T-helper 1 cell treated with Interleukin-12 subunit alpha and Interleukin-12 subunit beta and Interleukin-4 antibody, amounts not matched to agents 30 μg/mL and 1 μg/mL, for 36 hours (primary cell): Measurements from ENCODE around the gene RGS17.
"Not testable (repeated sequence)": the region's sequence is repeated elsewhere in the genome, so short reads cannot be mapped to it uniquely, and the experiment has no call there.

ENCODE experiments used
- H3K27ac Mint-ChIP-seq: one replicate; pipeline ENCODE4 v1.8.0; 2021; ENCODE audit warnings: mild to moderate bottlenecking, mixed read lengths
- H3K27me3 Mint-ChIP-seq: one replicate; pipeline ENCODE4 v1.8.0; 2021; ENCODE audit warnings: low read depth, mixed read lengths
- H3K36me3 Mint-ChIP-seq: one replicate; pipeline ENCODE4 v1.8.0; 2021; ENCODE audit warnings: low read depth, mixed read lengths
- H3K4me1 Mint-ChIP-seq: one replicate; pipeline ENCODE4 v1.8.0; 2021; ENCODE audit warnings: low read depth, mixed read lengths
- H3K4me3 Mint-ChIP-seq: one replicate; pipeline ENCODE4 v1.8.0; 2021; ENCODE audit warnings: mild to moderate bottlenecking, moderate library complexity, mixed read lengths
- H3K9me3 Mint-ChIP-seq: one replicate; pipeline ENCODE4 v1.8.0; 2021; ENCODE audit warnings: mixed read lengths

Gene RGS17

GRCh38 chr6:153140299-153140698 is 9.2 kb upstream of the RGS17 start:
- H3K36me3 Mint-ChIP-seq = no peaks in the 10 kb centered on the region
- no peak overlapping the region for H3K27ac Mint-ChIP-seq
- no peaks in the 10 kb centered on the region for H3K9me3 Mint-ChIP-seq
- H3K4me3 Mint-ChIP-seq = no peak overlapping the region
- peaks cover 2% of the 10 kb centered on the region for H3K4me1 Mint-ChIP-seq
- no peaks in the 10 kb centered on the region for H3K27me3 Mint-ChIP-seq

- no peaks in the 10 kb centered on the region for H3K36me3 Mint-ChIP-seq
- peaks cover 4% of the 10 kb centered on the region for H3K4me1 Mint-ChIP-seq
- H3K27me3 Mint-ChIP-seq = no peaks in the 10 kb centered on the region
- H3K27ac Mint-ChIP-seq = no peak overlapping the region
- no peaks in the 10 kb centered on the region for H3K9me3 Mint-ChIP-seq
- no peak overlapping the region for H3K4me3 Mint-ChIP-seq
Observed at GRCh38 chr6:153138930-153139329, 7.8 kb upstream of the RGS17 start.

DNA sequence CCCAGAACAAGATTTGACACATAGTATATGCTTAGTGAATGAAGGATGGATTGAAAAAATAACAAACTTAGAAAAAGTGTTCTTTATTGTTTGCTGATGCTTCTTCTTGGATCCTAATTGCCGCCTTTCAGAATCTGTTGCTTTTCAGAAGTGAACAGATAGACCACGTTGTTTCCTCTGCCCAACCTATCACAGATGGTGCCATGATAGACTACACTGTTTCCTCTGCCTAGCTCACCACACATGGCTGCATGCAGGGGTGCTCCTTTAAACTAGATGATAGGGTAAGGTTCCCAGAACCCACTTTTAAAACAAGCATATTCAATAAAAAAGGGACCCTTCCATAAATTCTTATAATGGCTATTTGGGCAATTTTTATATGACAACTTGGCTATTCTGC is 4.6 kb upstream of the RGS17 start:
- H3K4me1 Mint-ChIP-seq = peaks cover 4% of the 10 kb centered on the region
- peaks cover 19% of the 10 kb centered on the region for H3K27me3 Mint-ChIP-seq
- no peak overlapping the region for H3K4me3 Mint-ChIP-seq
- H3K9me3 Mint-ChIP-seq = no peaks in the 10 kb centered on the region
- no peaks in the 10 kb centered on the region for H3K36me3 Mint-ChIP-seq
- H3K27ac Mint-ChIP-seq = no peak overlapping the region

- H3K27ac Mint-ChIP-seq, H3K4me3 Mint-ChIP-seq, H3K36me3 Mint-ChIP-seq, H3K4me1 Mint-ChIP-seq, H3K9me3 Mint-ChIP-seq: not testable (repeated sequence)
- H3K27me3 Mint-ChIP-seq = peaks cover 35% of the 10 kb centered on the region
Observed at GRCh38 chr6:153133667-153134066, 2.6 kb upstream of the RGS17 start.

- H3K9me3 Mint-ChIP-seq = no peaks in the 10 kb centered on the region
- no peaks in the 10 kb centered on the region for H3K36me3 Mint-ChIP-seq
- peak overlapping the region; percentile 75 for H3K4me3 Mint-ChIP-seq
- H3K27me3 Mint-ChIP-seq = peaks cover 46% of the 10 kb centered on the region
- no peak overlapping the region for H3K27ac Mint-ChIP-seq
- H3K4me1 Mint-ChIP-seq = peaks cover 10% of the 10 kb centered on the region
Observed at GRCh38 chr6:153130515-153131036, 506 bp downstream of the RGS17 start.

- peak overlapping the region; percentile 75 for H3K4me3 Mint-ChIP-seq
- H3K27ac Mint-ChIP-seq = no peak overlapping the region
- no peaks in the 10 kb centered on the region for H3K9me3 Mint-ChIP-seq
- H3K36me3 Mint-ChIP-seq = no peaks in the 10 kb centered on the region
- peaks cover 6% of the 10 kb centered on the region for H3K4me1 Mint-ChIP-seq
- peaks cover 47% of the 10 kb centered on the region for H3K27me3 Mint-ChIP-seq
Observed at GRCh38 chr6:153129873-153130514, 1.1 kb downstream of the RGS17 start.

DNA sequence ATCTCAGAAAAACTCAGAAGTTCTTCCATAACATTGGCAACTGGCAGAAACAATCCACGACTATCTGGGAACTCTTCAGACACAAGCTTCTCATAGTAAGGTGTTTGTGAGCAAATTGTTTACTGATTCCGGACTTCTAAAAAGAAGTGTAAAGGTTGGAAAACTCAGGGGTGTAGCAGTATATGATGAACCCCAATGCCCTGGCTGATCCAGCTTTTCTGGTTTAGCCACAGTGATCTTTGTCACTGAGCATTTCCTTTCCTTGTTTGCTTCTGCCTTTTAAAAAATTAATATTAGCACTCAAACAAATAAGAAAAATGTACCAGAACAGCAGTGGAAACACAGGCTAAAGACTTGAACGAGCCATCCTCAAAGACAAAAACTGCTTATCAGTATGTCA is 4.9 kb downstream of the RGS17 start:
- Mint-ChIP-seq H3K9me3 (no peaks in the 10 kb centered on the region), H3K4me3 (no peak overlapping the region), H3K27ac (no peak overlapping the region), H3K36me3 (no peaks in the 10 kb centered on the region), H3K27me3 (peaks cover 36% of the 10 kb centered on the region), H3K4me1 (peaks cover 6% of the 10 kb centered on the region)

GRCh38 chr6:153125032-153125431 is 6.0 kb downstream of the RGS17 start:
- H3K4me1 Mint-ChIP-seq = peaks cover 3% of the 10 kb centered on the region
- H3K27ac Mint-ChIP-seq = no peak overlapping the region
- H3K36me3 Mint-ChIP-seq = no peaks in the 10 kb centered on the region
- H3K27me3 Mint-ChIP-seq = peaks cover 37% of the 10 kb centered on the region
- no peak overlapping the region for H3K4me3 Mint-ChIP-seq
- no peaks in the 10 kb centered on the region for H3K9me3 Mint-ChIP-seq

- Mint-ChIP-seq H3K27ac (no peak overlapping the region), H3K27me3 (peaks cover 27% of the 10 kb centered on the region), H3K9me3 (no peaks in the 10 kb centered on the region)
Observed at GRCh38 chr6:153123801-153124200, 7.3 kb downstream of the RGS17 start.

DNA sequence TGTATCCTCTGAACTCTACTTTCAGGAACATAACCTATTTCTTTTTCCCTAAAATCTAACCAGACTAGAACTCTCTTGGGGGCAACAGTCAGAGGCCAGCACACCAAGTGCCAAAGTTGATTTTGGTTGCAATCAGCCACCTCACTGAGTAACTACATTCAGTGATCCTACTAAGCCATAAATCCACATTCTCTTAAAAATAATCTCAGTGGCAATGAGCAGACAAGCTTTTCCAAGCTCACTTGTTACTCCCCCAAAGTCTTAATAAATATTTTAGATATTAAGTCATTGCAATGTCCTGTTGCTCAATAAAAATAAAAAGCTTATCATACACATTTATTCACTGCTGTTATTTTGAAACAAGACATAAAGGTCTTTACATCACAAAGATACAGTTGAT is 9.8 kb downstream of the RGS17 start:
- H3K27me3 Mint-ChIP-seq = peaks cover 15% of the 10 kb centered on the region
- no peaks in the 10 kb centered on the region for H3K9me3 Mint-ChIP-seq
- no peak overlapping the region for H3K4me3 Mint-ChIP-seq
- H3K4me1 Mint-ChIP-seq = no peaks in the 10 kb centered on the region
- H3K27ac Mint-ChIP-seq = no peak overlapping the region
- H3K36me3 Mint-ChIP-seq = no peaks in the 10 kb centered on the region

More at GRCh38 chr6:153123801-153124200, 7.3 kb downstream of the RGS17 start:
- H3K4me1 Mint-ChIP-seq = no peaks in the 10 kb centered on the region
- H3K4me3 Mint-ChIP-seq = no peak overlapping the region
- H3K36me3 Mint-ChIP-seq = no peaks in the 10 kb centered on the region

DNA sequence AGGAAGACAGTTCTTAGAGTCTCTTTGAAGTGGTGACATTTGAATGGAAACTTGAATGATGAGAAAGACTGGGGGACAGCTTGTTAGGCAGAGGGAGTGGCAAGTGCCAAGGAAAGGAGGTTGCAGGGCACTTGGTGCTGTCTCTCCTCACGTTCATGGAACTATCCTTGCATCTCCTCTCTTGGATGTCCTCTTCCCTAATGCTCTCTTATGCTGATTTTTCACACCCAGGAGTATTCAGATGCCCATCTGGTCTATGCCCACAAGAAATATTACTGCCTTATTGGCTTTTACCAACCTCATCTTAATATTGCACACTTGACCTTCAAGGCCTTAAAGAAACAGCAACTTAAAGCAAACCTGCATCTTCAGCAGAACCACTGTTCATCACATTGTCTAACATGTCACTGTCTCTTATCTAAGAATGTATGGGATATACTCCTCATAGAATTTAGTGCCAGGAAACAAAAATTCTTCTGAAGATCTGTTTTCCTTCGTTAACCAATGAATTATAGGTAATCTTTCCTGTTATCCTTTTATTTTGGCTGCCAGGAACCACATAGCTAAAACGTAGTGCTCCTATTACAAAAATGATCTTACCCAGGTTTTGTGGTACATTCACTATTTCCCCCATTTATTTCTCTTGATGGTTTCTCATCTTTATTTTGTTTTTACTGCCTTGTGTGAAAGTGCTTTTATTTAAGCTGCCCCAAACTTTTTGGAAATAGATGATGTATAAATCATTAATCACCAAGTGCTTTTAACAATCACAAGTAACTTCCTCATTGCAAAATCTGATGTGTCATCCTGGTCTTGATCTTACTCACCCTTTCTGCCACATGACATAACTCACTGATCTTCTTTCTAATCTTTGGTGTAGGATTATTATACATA is 12.8 kb downstream of the RGS17 start:
- Mint-ChIP-seq H3K9me3 (no peaks in the 10 kb centered on the region), H3K36me3 (no peaks in the 10 kb centered on the region), H3K4me1 (no peaks in the 10 kb centered on the region), H3K4me3 (no peak overlapping the region), H3K27ac (no peak overlapping the region), H3K27me3 (peaks cover 11% of the 10 kb centered on the region)

DNA sequence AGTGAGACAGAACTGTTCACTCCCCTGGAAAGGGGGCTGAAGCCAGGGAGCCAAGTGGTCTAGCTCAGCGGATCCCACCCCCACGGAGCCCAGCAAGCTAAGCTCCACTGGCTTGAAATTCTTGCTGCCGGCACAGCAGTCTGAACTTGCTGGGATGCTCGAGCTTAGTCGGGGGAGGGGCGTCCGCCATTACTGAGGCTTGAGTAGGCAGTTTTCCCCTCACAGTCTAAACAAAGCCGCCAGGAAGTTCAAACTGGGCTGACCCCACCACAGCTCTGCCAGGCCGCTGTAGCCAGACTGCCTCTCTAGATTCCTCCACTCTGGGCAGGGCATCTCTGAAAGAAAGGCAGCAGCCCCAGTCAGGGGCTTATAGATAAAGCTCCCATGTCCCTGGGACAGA is 20.0 kb downstream of the RGS17 start:
- not testable (repeated sequence) for H3K4me1 Mint-ChIP-seq, H3K4me3 Mint-ChIP-seq, H3K9me3 Mint-ChIP-seq, H3K27ac Mint-ChIP-seq, H3K36me3 Mint-ChIP-seq, H3K27me3 Mint-ChIP-seq

- not testable (repeated sequence) for H3K4me1 Mint-ChIP-seq, H3K27me3 Mint-ChIP-seq, H3K4me3 Mint-ChIP-seq, H3K36me3 Mint-ChIP-seq, H3K9me3 Mint-ChIP-seq, H3K27ac Mint-ChIP-seq
Observed at GRCh38 chr6:153110612-153111011, 20.5 kb downstream of the RGS17 start.

- no peaks in the 10 kb centered on the region for H3K36me3 Mint-ChIP-seq
- no peaks in the 10 kb centered on the region for H3K4me1 Mint-ChIP-seq
- no peak overlapping the region for H3K27ac Mint-ChIP-seq
- no peak overlapping the region for H3K4me3 Mint-ChIP-seq
- no peaks in the 10 kb centered on the region for H3K9me3 Mint-ChIP-seq
- H3K27me3 Mint-ChIP-seq = no peaks in the 10 kb centered on the region
Observed at GRCh38 chr6:153108315-153108714, 22.8 kb downstream of the RGS17 start.

DNA sequence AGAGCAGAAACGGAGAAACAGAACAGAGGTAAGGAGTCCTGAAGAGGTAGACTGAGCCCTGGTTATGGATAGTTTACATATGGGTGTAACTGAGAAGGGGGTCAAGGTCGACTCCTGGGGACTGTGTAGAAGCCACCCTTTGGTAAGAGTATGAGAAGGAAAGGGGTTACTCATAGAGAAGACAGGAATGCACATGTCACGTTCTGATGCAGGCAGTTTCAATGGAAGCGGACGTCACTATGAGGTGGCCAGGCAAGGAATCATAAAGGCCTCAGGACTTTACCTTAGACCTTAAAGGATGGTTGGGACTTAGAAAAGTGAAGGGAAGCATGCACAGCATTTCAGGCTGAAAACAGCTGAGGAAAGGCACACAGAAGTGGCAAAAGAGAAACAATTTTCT is 25.1 kb downstream of the RGS17 start:
- Mint-ChIP-seq H3K36me3 (no peaks in the 10 kb centered on the region), H3K4me1 (no peaks in the 10 kb centered on the region), H3K4me3 (no peak overlapping the region), H3K27ac (no peak overlapping the region), H3K27me3 (no peaks in the 10 kb centered on the region), H3K9me3 (no peaks in the 10 kb centered on the region)
